Measurements from ENCODE around the gene SLC4A11. TPM values are rescaled to one million over a fixed set of nuclear protein-coding genes. Genes with fewer than 3 reads are reported as not detected.

Gene SLC4A11
- total RNA-seq, 1 experiment from 2014 or later: 26.8 TPM

GRCh38 chr20:3275966-3276679, 37.1 kb upstream of the SLC4A11 start:
- TF ChIP-seq EZH2 (IDR thresholded peaks at IDR 0.05; ENCODE audit: low read length, unreplicated experiment) (no peak), CTCF (conservative IDR thresholded peaks at IDR 0.05; ENCODE audit: low read depth, low read length) (no peak), EZH2phosphoT487 (IDR thresholded peaks at IDR 0.05; ENCODE audit: borderline replicate concordance, low read length) (no peak)
- no peak overlapping the region for H3K4me3 ChIP-seq (ENCODE audit: low read length)
- no peaks in the 10 kb centered on the region for H3K4me1 ChIP-seq (ENCODE audit: insufficient read depth, low read length)
- POLR2A ChIA-PET (ENCODE audit: unreplicated experiment): no interaction called here
- H3K27me3 ChIP-seq (ENCODE audit: low read length): no peaks in the 10 kb centered on the region
- no peak overlapping the region for H2AFZ ChIP-seq (ENCODE audit: low read length)
- no peaks in the 10 kb centered on the region for H4K20me1 ChIP-seq (ENCODE audit: low read length)
- no peak for ATAC-seq
- no peaks in the 10 kb centered on the region for H3K9me2 ChIP-seq (replicated peaks; ENCODE audit: low read length)
- intact Hi-C loops (cut with micrococcal nuclease): loop anchor here (2.0 to 5.0 kb wide), 2 partner anchors 57 to 224 kb away; no protein-coding TSS in a partner anchor
- no peak overlapping the region for H3K4me2 ChIP-seq (ENCODE audit: low read length)
- H3K9ac ChIP-seq (ENCODE audit: low read length): no peak overlapping the region
- H3F3A ChIP-seq (ENCODE audit: low read length, unreplicated experiment): no peaks in the 10 kb centered on the region
- CTCF ChIA-PET: interaction anchor here (0.5 to 1.4 kb wide), 7 partner anchors 23 to 101 kb away, joined by 3 to 4 read pairs (median 3); no protein-coding TSS in a partner anchor
- no peak for DNase-seq
- no peaks in the 10 kb centered on the region for H3K79me2 ChIP-seq (ENCODE audit: low read length)
- H3K27ac ChIP-seq (ENCODE audit: low read length): no peak overlapping the region
- no peaks in the 10 kb centered on the region for H3K36me3 ChIP-seq (ENCODE audit: low read depth, low read length)
- BruUV-seq (replicated peaks): no TSS peak
- H3K9me3 ChIP-seq (ENCODE audit: low read length): no peaks in the 10 kb centered on the region

GRCh38 chr20:3275064-3275935, 36.3 kb upstream of the SLC4A11 start:
- Histone ChIP-seq H3K27ac (ENCODE audit: low read length) (no peak overlapping the region), H4K20me1 (ENCODE audit: low read length) (no peaks in the 10 kb centered on the region), H3K4me1 (ENCODE audit: insufficient read depth, low read length) (no peaks in the 10 kb centered on the region), H3K9me3 (ENCODE audit: low read length) (no peaks in the 10 kb centered on the region), H3K4me2 (ENCODE audit: low read length) (no peak overlapping the region), H2AFZ (ENCODE audit: low read length) (no peak overlapping the region), H3K79me2 (ENCODE audit: low read length) (no peaks in the 10 kb centered on the region), H3K9me2 (replicated peaks; ENCODE audit: low read length) (no peaks in the 10 kb centered on the region), H3K27me3 (ENCODE audit: low read length) (no peaks in the 10 kb centered on the region), H3K36me3 (ENCODE audit: low read depth, low read length) (no peaks in the 10 kb centered on the region), H3K9ac (ENCODE audit: low read length) (no peak overlapping the region), H3F3A (ENCODE audit: low read length, unreplicated experiment) (no peaks in the 10 kb centered on the region), H3K4me3 (ENCODE audit: low read length) (no peak overlapping the region)
- ChIA-PET CTCF (interaction anchor here (0.5 to 0.9 kb wide), 3 partner anchors 22 to 222 kb away, joined by 3 read pairs; no protein-coding TSS in a partner anchor), POLR2A (ENCODE audit: unreplicated experiment) (no interaction called here)
- no TSS peak for BruUV-seq (replicated peaks)
- DNase-seq: no peak
- ATAC-seq: no peak
- TF ChIP-seq CTCF (conservative IDR thresholded peaks at IDR 0.05; ENCODE audit: low read depth, low read length) (no peak), EZH2phosphoT487 (IDR thresholded peaks at IDR 0.05; ENCODE audit: borderline replicate concordance, low read length) (no peak), EZH2 (IDR thresholded peaks at IDR 0.05; ENCODE audit: low read length, unreplicated experiment) (no peak)
- intact Hi-C loops (cut with micrococcal nuclease): loop anchor here (5.0 kb wide), 1 partner anchor 223 kb away; no protein-coding TSS in a partner anchor
